Fibroblast of villous mesenchyme (primary cell): ENCODE measurements around the gene EDAR. TPM values are rescaled to one million over a fixed set of nuclear protein-coding genes. Genes with fewer than 3 reads are reported as not detected.

Experiments
- DNase-seq: peaks from one replicate; pipeline ENCODE4 v3.0.0-alpha.2; 2010; ENCODE audit warnings: low read depth
- H3K4me3 ChIP-seq: 2 replicates; pipeline ENCODE4 v1.5.1; 2011; ENCODE audit warnings: low read depth, mild to moderate bottlenecking, low read length
- CTCF ChIP-seq: IDR thresholded peaks from 2 replicates; pipeline ENCODE4 v1.5.1; 2012; ENCODE audit warnings: low read depth, mild to moderate bottlenecking, low read length; ENCODE audit not compliant: insufficient read depth
- total RNA-seq: library from RNA; depleted of rRNA; stranded (reverse); fragments of >200 nt; gene quantifications from 2 replicates; pipeline ENCODE4 v1.2.3, GENCODE V29; 2012

Gene EDAR
- total RNA-seq, 1 donor, result not detected

GRCh38 chr2:108868911-108869310 is 120.1 kb downstream of the EDAR start:
- no peak for DNase-seq
- no peak for TF ChIP-seq CTCF
- H3K4me3 ChIP-seq, result no peak overlapping the region

GRCh38 chr2:108866041-108866440 is 123.0 kb downstream of the EDAR start:
- no peak overlapping the region for H3K4me3 ChIP-seq
- TF ChIP-seq CTCF, result no peak
- no peak for DNase-seq

GRCh38 chr2:108858894-108859293 is 130.1 kb downstream of the EDAR start:
- TF ChIP-seq CTCF, result no peak
- no peak overlapping the region for H3K4me3 ChIP-seq
- peak; percentile 21 for DNase-seq

GRCh38 chr2:108855194-108855593 is 133.8 kb downstream of the EDAR start:
- no peak for TF ChIP-seq CTCF
- no peak overlapping the region for H3K4me3 ChIP-seq
- peak; percentile 7 for DNase-seq

GRCh38 chr2:108854484-108854883 is 134.5 kb downstream of the EDAR start:
- TF ChIP-seq CTCF, result no peak
- no peak overlapping the region for H3K4me3 ChIP-seq
- DNase-seq, result no peak

- TF ChIP-seq CTCF, result no peak
- no peak overlapping the region for H3K4me3 ChIP-seq
- DNase-seq, result peak; percentile 10
Measured at GRCh38 chr2:108853421-108853820, 135.6 kb downstream of the EDAR start.

- DNase-seq, result no peak
- H3K4me3 ChIP-seq, result no peak overlapping the region
- no peak for TF ChIP-seq CTCF
Measured at GRCh38 chr2:108852375-108852774, 136.6 kb downstream of the EDAR start.
